ENCODE data around the gene ARSJ. TPM values are rescaled to one million over a fixed set of nuclear protein-coding genes. Genes with fewer than 3 reads are reported as not detected.

ARSJ gene
- total RNA-seq, 1 donor, result 24.6 TPM

DNA sequence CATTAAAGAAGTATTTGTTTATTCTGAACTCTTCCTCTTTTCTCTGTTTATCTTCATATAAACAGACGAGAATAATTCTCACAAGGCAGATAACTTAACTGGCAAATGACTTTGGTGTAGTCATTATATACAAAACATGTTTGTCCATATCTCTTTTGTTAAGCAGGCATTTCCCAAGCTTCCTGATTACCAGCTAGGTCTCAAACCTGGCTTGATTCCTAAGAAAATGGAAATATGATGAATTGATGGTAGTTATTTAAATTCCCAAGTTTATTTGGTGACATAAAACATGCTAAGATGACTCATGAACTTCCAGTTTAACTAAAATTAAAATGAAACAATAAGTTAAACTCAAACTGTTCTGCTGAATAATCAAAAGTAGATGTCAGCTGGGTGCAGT, 96.8 kb downstream of the ARSJ start:
- no peak overlapping the region for H2AFZ ChIP-seq (ENCODE audit: low read length)
- peaks cover 2% of the 10 kb centered on the region for H3K4me1 ChIP-seq (ENCODE audit: insufficient read depth, low read length)
- H3K4me3 ChIP-seq (ENCODE audit: insufficient read depth, low read length), result no peak overlapping the region
- H3K9me3 ChIP-seq (ENCODE audit: low read depth, low read length), result no peaks in the 10 kb centered on the region
- DNase-seq (ENCODE audit: insufficient read length, low spot score, missing footprints), result no peak
- H3K4me2 ChIP-seq (ENCODE audit: insufficient read depth, low read length), result no peak overlapping the region
- no peak for TF ChIP-seq CTCF (IDR thresholded peaks at IDR 0.05; ENCODE audit: extremely low read depth, low read depth, low read length)
- H4K20me1 ChIP-seq (ENCODE audit: insufficient read depth, low read length), result no peaks in the 10 kb centered on the region
- no peak overlapping the region for H3K27ac ChIP-seq (ENCODE audit: low read depth, low read length)
- H3K79me2 ChIP-seq (ENCODE audit: insufficient read depth, low read length), result no peaks in the 10 kb centered on the region
- H3K27me3 ChIP-seq (ENCODE audit: insufficient read depth, low read length), result no peaks in the 10 kb centered on the region
- no peaks in the 10 kb centered on the region for H3K36me3 ChIP-seq (ENCODE audit: insufficient read depth, low read length)

DNA sequence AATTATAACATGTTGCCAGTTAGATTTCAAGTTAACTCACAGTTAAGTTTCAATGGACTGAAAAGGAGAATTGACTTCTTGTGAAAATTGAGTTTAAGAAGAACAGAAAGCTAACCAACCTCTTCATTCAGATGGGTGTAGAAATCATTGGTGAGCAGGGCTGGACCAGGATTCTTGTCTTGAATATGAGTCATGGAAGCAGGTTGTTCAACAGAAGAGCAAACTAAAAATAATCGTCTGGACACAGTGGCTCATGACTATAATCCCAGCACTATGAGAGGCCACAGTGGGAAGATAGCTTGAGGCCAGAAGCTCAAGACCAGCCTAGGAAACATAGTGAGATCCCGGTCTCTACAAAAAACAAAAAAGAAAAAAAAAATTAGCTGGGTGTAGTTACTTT, 98.2 kb downstream of the ARSJ start:
- Histone ChIP-seq H3K4me1 (ENCODE audit: insufficient read depth, low read length) (peaks cover 2% of the 10 kb centered on the region), H3K79me2 (ENCODE audit: insufficient read depth, low read length) (no peaks in the 10 kb centered on the region), H3K27me3 (ENCODE audit: insufficient read depth, low read length) (no peaks in the 10 kb centered on the region), H2AFZ (ENCODE audit: low read length) (no peak overlapping the region), H3K27ac (ENCODE audit: low read depth, low read length) (peak overlapping the region; percentile 2), H3K4me2 (ENCODE audit: insufficient read depth, low read length) (no peak overlapping the region), H3K36me3 (ENCODE audit: insufficient read depth, low read length) (no peaks in the 10 kb centered on the region), H4K20me1 (ENCODE audit: insufficient read depth, low read length) (no peaks in the 10 kb centered on the region), H3K4me3 (ENCODE audit: insufficient read depth, low read length) (no peak overlapping the region), H3K9me3 (ENCODE audit: low read depth, low read length) (no peaks in the 10 kb centered on the region)
- peak; percentile 47 for DNase-seq (ENCODE audit: insufficient read length, low spot score, missing footprints)
- TF ChIP-seq CTCF (IDR thresholded peaks at IDR 0.05; ENCODE audit: extremely low read depth, low read depth, low read length), result no peak

DNA sequence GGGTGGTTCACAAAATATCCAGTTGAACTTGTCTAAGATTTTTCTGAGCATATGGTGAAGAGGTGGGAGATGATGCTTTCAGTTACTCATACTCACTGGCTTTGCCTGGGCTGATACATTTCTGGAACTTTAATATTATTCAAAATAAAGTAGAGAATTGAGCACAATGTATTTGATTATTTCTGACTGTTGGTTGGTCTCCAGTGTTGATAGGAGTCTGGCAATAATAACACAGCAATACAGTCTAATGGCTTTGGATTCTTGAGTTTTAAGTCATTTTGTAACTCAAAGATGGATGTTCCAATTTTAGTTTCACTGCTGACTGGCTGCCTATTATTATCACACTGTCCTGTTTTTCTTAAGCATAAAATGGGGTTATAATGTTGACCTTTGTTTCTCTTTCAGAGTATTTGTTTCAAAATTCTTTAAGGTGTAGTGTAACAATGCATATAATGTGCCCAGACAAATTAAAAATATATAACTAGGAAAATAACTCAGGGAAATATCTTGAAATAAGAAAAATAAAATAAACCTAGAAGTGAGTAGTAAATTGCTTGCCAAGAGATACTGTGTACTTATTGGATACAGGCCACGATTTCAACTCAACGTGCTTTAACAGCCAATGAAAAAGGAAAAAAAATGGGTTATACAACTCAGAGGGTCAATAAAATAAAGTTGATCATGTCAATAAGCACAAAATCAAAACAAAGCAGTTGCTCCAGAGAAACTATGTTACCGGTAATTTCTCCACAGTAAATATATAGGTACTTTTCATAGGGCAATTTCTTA, 99.0 kb downstream of the ARSJ start:
- H3K4me2 ChIP-seq (ENCODE audit: insufficient read depth, low read length), result no peak overlapping the region
- no peak overlapping the region for H3K27ac ChIP-seq (ENCODE audit: low read depth, low read length)
- H4K20me1 ChIP-seq (ENCODE audit: insufficient read depth, low read length), result no peaks in the 10 kb centered on the region
- H3K27me3 ChIP-seq (ENCODE audit: insufficient read depth, low read length), result no peaks in the 10 kb centered on the region
- H3K4me3 ChIP-seq (ENCODE audit: insufficient read depth, low read length), result no peak overlapping the region
- no peaks in the 10 kb centered on the region for H3K9me3 ChIP-seq (ENCODE audit: low read depth, low read length)
- no peak for DNase-seq (ENCODE audit: insufficient read length, low spot score, missing footprints)
- no peak for TF ChIP-seq CTCF (IDR thresholded peaks at IDR 0.05; ENCODE audit: extremely low read depth, low read depth, low read length)
- H3K79me2 ChIP-seq (ENCODE audit: insufficient read depth, low read length), result no peaks in the 10 kb centered on the region
- H2AFZ ChIP-seq (ENCODE audit: low read length), result no peak overlapping the region
- H3K36me3 ChIP-seq (ENCODE audit: insufficient read depth, low read length), result no peaks in the 10 kb centered on the region
- peaks cover 2% of the 10 kb centered on the region for H3K4me1 ChIP-seq (ENCODE audit: insufficient read depth, low read length)

DNA sequence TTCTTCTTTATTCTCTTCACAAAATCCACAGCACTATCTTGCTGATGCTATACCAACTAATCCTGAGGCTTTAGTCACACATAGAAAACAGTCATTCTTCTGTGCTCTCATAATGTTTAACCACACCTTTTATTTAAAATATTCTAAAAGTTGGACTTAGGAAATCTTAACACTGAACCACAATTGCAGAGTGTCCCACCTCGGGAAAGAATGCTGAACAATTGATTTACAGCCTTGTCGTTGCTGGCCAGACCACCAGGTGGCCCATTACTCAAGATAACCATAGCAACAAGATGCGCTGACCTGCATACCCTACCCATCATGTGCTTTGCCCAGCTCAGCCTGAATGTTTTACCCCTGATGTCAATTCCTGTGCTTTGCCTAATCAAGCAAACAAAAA, 100.8 kb downstream of the ARSJ start:
- Histone ChIP-seq H3K9me3 (ENCODE audit: low read depth, low read length) (no peaks in the 10 kb centered on the region), H3K27ac (ENCODE audit: low read depth, low read length) (no peak overlapping the region), H4K20me1 (ENCODE audit: insufficient read depth, low read length) (no peaks in the 10 kb centered on the region), H3K4me1 (ENCODE audit: insufficient read depth, low read length) (peaks cover 2% of the 10 kb centered on the region), H2AFZ (ENCODE audit: low read length) (no peak overlapping the region), H3K79me2 (ENCODE audit: insufficient read depth, low read length) (no peaks in the 10 kb centered on the region), H3K4me3 (ENCODE audit: insufficient read depth, low read length) (no peak overlapping the region), H3K36me3 (ENCODE audit: insufficient read depth, low read length) (no peaks in the 10 kb centered on the region), H3K4me2 (ENCODE audit: insufficient read depth, low read length) (no peak overlapping the region), H3K27me3 (ENCODE audit: insufficient read depth, low read length) (no peaks in the 10 kb centered on the region)
- DNase-seq (ENCODE audit: insufficient read length, low spot score, missing footprints), result no peak
- TF ChIP-seq CTCF (IDR thresholded peaks at IDR 0.05; ENCODE audit: extremely low read depth, low read depth, low read length), result peak; percentile 17

Data from osteoblast (primary cell).